ENCODE results near the gene GIPR.
A peak's percentile ranks its signal among the peaks of the same experiment; 100 is the strongest.
"Not testable (repeated sequence)": the region's sequence is repeated elsewhere in the genome, so short reads cannot be mapped to it uniquely, and the experiment has no call there.

Gene GIPR

GRCh38 chr19:45667620-45668341 is at the start of gene GIPR:
Gene GIPR (plus strand): TSS chr19:45668221. CDS start chr19:45669521, 1,300 bp downstream.
- DNase-seq = peak; percentile 37

- DNase-seq = no peak
These were observed 46.6 kb upstream of the GIPR start for GRCh38 chr19:45621389-45621788.

GRCh38 chr19:45621976-45622503 is 46.0 kb upstream of the GIPR start:
- no peak for DNase-seq

GRCh38 chr19:45623984-45624383 is 44.0 kb upstream of the GIPR start:
- DNase-seq = no peak

- DNase-seq = not testable (repeated sequence)
These were observed 39.8 kb upstream of the GIPR start for GRCh38 chr19:45628219-45628618.

- DNase-seq = no peak
These were observed 38.3 kb upstream of the GIPR start for GRCh38 chr19:45629704-45630103.

GRCh38 chr19:45630463-45630862 is 37.6 kb upstream of the GIPR start:
- DNase-seq = peak; percentile 97

GRCh38 chr19:45632468-45633196 is 35.4 kb upstream of the GIPR start:
- peak; percentile 96 for DNase-seq

- no peak for DNase-seq
These were observed 31.7 kb upstream of the GIPR start for GRCh38 chr19:45636275-45636674.

- DNase-seq = no peak
These were observed 31.1 kb upstream of the GIPR start for GRCh38 chr19:45636902-45637301.

GRCh38 chr19:45637890-45638667 is 29.9 kb upstream of the GIPR start:
- peak; percentile 74 for DNase-seq

- DNase-seq = peak; percentile 51
These were observed 28.9 kb upstream of the GIPR start, which contains the start of gene EML2 for GRCh38 chr19:45638930-45639729. Gene EML2 (minus strand): TSS chr19:45639397. CDS start chr19:45639376, 21 bp downstream.

GRCh38 chr19:45640849-45641273 is 27.2 kb upstream of the GIPR start:
- DNase-seq = no peak

GRCh38 chr19:45641274-45642105 is 26.5 kb upstream of the GIPR start:
- DNase-seq = peak; percentile 97

- peak; percentile 80 for DNase-seq
These were observed 24.7 kb upstream of the GIPR start for GRCh38 chr19:45643024-45643926.

GRCh38 chr19:45643927-45644771 is 23.9 kb upstream of the GIPR start:
- no peak for DNase-seq

GRCh38 chr19:45645068-45645630 is 22.9 kb upstream of the GIPR start:
- DNase-seq = no peak

- peak; percentile 93 for DNase-seq
These were observed 22.2 kb upstream of the GIPR start for GRCh38 chr19:45645631-45646344.
